ENCODE results near the gene ADH1B. TPM values are rescaled to one million over a fixed set of nuclear protein-coding genes. Genes with fewer than 3 reads are reported as not detected.

The ADH1B gene
- polyA plus RNA-seq, 2 of the 4 experiments (the other 2 are of a cell fraction): not detected

GRCh38 chr4:99317354-99317753, 3.8 kb downstream of the ADH1B start:
- ATAC-seq (no peak), DNase-seq (ENCODE audit: low read depth in 1 of 2, low spot score in 1 of 2) (no peak), FAIRE-seq (no peak)
- ChIA-PET POLR2A (no interaction called here), CTCF (no interaction called here)
- no peaks in the 10 kb centered on the region for H3K9me3 ChIP-seq
- TF ChIP-seq HDAC2 (IDR thresholded peaks at IDR 0.05) (no peak), NR3C1 (IDR thresholded peaks at IDR 0.05) (no peak), SMC3 (IDR thresholded peaks at IDR 0.05) (no peak), HEYL (CRISPR knock-in tag; IDR thresholded peaks at IDR 0.05) (no peak), REST (IDR thresholded peaks at IDR 0.05) (no peak), FOSB (CRISPR knock-in tag; IDR thresholded peaks at IDR 0.05) (no peak), MAFK (IDR thresholded peaks at IDR 0.05; ENCODE audit: partially characterized antibody) (no peak), HOXB13 (CRISPR knock-in tag; IDR thresholded peaks at IDR 0.05; ENCODE audit: low read depth) (no peak), TFCP2L1 (CRISPR knock-in tag; IDR thresholded peaks at IDR 0.05) (no peak), FOXS1 (CRISPR knock-in tag; IDR thresholded peaks at IDR 0.05) (no peak), MAZ (IDR thresholded peaks at IDR 0.05; ENCODE audit: borderline replicate concordance, low read depth, low read length) (no peak), ZNF302 (CRISPR knock-in tag; IDR thresholded peaks at IDR 0.05) (no peak)
- no peak overlapping the region for H3K4me2 ChIP-seq
- H3K4me3 ChIP-seq: no peak overlapping the region
- WGBS (ENCODE audit: missing lambda C conversion rate): 50% methylated on average over 3 of the region's 3 CpGs
- no peaks in the 10 kb centered on the region for H3K4me1 ChIP-seq
- H3K27ac ChIP-seq: no peak overlapping the region

DNA sequence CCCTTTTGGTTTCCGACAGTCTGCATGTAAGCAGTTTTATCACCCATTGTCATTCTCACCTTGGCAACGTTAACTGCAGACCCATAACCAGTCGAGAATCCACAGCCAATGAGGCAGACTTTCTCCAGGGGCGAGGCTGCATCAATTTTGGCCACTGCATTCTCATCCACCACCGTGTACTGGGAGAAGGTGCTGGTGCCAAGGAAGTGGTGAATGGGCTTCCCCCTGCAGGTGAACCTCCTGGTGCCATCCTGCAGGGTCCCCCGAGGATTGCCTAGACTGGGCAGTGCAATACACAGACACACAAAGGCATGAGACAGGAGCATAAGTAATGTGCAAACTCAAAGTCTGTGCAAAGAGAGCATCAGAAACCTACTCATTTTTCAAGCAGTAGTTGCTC, 5.4 kb downstream of the ADH1B start:
- TF ChIP-seq REST (IDR thresholded peaks at IDR 0.05) (no peak), HDAC2 (IDR thresholded peaks at IDR 0.05) (no peak), HOXB5 (CRISPR knock-in tag; IDR thresholded peaks at IDR 0.05) (no peak), RAD21 (conservative IDR thresholded peaks at IDR 0.05 in 1 of 2, IDR thresholded peaks at IDR 0.05 in 1 of 2) (no peak), HES2 (IDR thresholded peaks at IDR 0.05) (no peak), FOSB (CRISPR knock-in tag; IDR thresholded peaks at IDR 0.05) (no peak)
- ATAC-seq: no peak
- H3K9me3 ChIP-seq: no peaks in the 10 kb centered on the region
- POLR2A ChIA-PET: no interaction called here
- no peak overlapping the region for H3K4me3 ChIP-seq
- no peak overlapping the region for H3K27ac ChIP-seq
- 31% methylated on average over 4 of the region's 6 CpGs for WGBS (ENCODE audit: missing lambda C conversion rate)
- no peak for DNase-seq (ENCODE audit: low read depth in 1 of 2, low spot score in 1 of 2)
- no peak for FAIRE-seq
- H3K4me2 ChIP-seq: no peak overlapping the region
- no peaks in the 10 kb centered on the region for H3K4me1 ChIP-seq
- CTCF ChIA-PET: no interaction called here

DNA sequence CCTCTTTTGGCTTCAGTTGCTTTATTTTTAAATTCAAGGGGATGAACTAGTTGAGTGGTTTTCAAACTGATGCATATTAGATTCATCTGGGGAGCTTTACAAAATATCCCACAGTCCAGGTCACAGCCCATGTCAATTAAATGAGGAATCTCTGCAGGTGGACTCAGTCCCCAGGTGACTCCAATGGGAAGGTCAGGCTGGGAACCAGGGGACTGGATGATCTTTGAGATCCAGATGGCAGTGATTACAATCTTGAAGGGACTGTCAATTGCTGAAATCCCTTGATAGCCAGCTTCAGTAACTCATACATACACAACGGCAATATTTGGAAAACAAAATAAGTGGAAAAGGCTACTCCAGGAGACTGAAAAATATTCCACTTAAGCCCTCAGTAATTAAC, 7.0 kb downstream of the ADH1B start:
- WGBS (ENCODE audit: missing lambda C conversion rate): 13% methylated on average over 1 of the region's 1 CpG
- no peaks in the 10 kb centered on the region for H3K4me1 ChIP-seq
- no peak for FAIRE-seq
- ChIA-PET POLR2A (no interaction called here), CTCF (no interaction called here)
- H3K4me3 ChIP-seq: no peak overlapping the region
- no peaks in the 10 kb centered on the region for H3K9me3 ChIP-seq
- ATAC-seq: no peak
- H3K27ac ChIP-seq: no peak overlapping the region
- no peak for DNase-seq (ENCODE audit: low read depth in 1 of 2, low spot score in 1 of 2)
- H3K4me2 ChIP-seq: no peak overlapping the region
- TF ChIP-seq RCOR1 (IDR thresholded peaks at IDR 0.05; ENCODE audit: low read depth, low read length) (no peak), FOSL2 (IDR thresholded peaks at IDR 0.05) (no peak), FOSL2 (CRISPR knock-in tag; IDR thresholded peaks at IDR 0.05) (no peak), CTCF (IDR thresholded peaks at IDR 0.05) (no peak), TP53 (CRISPR knock-in tag; IDR thresholded peaks at IDR 0.05) (no peak), NPAS2 (CRISPR knock-in tag; IDR thresholded peaks at IDR 0.05; ENCODE audit: borderline replicate concordance) (no peak), GATA3 (IDR thresholded peaks at IDR 0.05; ENCODE audit: borderline replicate concordance) (no peak), MAFK (IDR thresholded peaks at IDR 0.05; ENCODE audit: partially characterized antibody) (no peak), RNF2 (IDR thresholded peaks at IDR 0.05; ENCODE audit: borderline replicate concordance, low read depth) (no peak), EHMT2 (IDR thresholded peaks at IDR 0.05; ENCODE audit: low read depth) (no peak), ZSCAN20 (CRISPR knock-in tag; IDR thresholded peaks at IDR 0.05) (no peak), KDM5A (IDR thresholded peaks at IDR 0.05) (no peak), MYC (IDR thresholded peaks at IDR 0.05; ENCODE audit: borderline replicate concordance, low read length) (no peak), ZC3H11A (IDR thresholded peaks at IDR 0.05) (no peak)

All from A549 (cell line).